ENCODE data around the gene PIAS1.

DNA sequence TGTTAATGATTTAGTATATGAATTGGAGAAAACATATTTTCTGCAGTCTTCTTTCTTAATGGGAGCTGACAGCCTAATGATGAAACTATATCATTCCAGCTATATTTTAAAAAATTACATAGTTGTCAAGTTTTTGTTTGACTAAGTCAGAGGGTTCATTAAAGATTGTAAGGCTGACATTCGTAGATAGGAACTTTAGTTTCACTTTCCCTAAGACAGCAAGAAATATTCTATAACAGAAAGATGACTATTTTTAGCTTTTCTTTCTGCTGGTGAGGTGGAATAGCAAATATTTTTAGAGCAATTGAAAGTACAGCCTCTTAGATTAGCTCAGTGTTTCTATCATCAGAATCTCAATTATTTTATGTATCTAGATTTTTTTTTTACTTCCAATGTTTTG, 60.2 kb downstream of the PIAS1 start:
- TF ChIP-seq, protein P1, sequence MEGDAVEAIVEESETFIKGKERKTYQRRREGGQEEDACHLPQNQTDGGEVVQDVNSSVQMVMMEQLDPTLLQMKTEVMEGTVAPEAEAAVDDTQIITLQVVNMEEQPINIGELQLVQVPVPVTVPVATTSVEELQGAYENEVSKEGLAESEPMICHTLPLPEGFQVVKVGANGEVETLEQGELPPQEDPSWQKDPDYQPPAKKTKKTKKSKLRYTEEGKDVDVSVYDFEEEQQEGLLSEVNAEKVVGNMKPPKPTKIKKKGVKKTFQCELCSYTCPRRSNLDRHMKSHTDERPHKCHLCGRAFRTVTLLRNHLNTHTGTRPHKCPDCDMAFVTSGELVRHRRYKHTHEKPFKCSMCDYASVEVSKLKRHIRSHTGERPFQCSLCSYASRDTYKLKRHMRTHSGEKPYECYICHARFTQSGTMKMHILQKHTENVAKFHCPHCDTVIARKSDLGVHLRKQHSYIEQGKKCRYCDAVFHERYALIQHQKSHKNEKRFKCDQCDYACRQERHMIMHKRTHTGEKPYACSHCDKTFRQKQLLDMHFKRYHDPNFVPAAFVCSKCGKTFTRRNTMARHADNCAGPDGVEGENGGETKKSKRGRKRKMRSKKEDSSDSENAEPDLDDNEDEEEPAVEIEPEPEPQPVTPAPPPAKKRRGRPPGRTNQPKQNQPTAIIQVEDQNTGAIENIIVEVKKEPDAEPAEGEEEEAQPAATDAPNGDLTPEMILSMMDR (IDR thresholded peaks at IDR 0.05; ENCODE audit: insufficient read depth, low read length, poor library complexity, severe bottlenecking): no peak
- no peak for TF ChIP-seq EZH2phosphoT487 (conservative IDR thresholded peaks at IDR 0.05; ENCODE audit: low read length)

All from SU-DHL-6 (cell line).